ENCODE data around the gene CYBC1.

- TF ChIP-seq, protein P1, sequence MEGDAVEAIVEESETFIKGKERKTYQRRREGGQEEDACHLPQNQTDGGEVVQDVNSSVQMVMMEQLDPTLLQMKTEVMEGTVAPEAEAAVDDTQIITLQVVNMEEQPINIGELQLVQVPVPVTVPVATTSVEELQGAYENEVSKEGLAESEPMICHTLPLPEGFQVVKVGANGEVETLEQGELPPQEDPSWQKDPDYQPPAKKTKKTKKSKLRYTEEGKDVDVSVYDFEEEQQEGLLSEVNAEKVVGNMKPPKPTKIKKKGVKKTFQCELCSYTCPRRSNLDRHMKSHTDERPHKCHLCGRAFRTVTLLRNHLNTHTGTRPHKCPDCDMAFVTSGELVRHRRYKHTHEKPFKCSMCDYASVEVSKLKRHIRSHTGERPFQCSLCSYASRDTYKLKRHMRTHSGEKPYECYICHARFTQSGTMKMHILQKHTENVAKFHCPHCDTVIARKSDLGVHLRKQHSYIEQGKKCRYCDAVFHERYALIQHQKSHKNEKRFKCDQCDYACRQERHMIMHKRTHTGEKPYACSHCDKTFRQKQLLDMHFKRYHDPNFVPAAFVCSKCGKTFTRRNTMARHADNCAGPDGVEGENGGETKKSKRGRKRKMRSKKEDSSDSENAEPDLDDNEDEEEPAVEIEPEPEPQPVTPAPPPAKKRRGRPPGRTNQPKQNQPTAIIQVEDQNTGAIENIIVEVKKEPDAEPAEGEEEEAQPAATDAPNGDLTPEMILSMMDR (IDR thresholded peaks at IDR 0.05; ENCODE audit: poor library complexity): no peak
- no peak for TF ChIP-seq EZH2phosphoT487 (IDR thresholded peaks at IDR 0.05; ENCODE audit: low read depth, severe bottlenecking, unreplicated experiment)
- TF ChIP-seq EZH2 (IDR thresholded peaks at IDR 0.05; ENCODE audit: borderline replicate concordance): no peak
Measured at GRCh38 chr17:82435601-82436583, 14.7 kb downstream of the CYBC1 start.

Data from hepatocyte (in vitro differentiated cells).